ENCODE measurements around the gene WFS1. TPM values are rescaled to one million over a fixed set of nuclear protein-coding genes. Genes with fewer than 3 reads are reported as not detected.

WFS1 gene
- total and polyA plus RNA-seq, 10 donors, result 4.9 to 62.2 (median 34.8) TPM

DNA sequence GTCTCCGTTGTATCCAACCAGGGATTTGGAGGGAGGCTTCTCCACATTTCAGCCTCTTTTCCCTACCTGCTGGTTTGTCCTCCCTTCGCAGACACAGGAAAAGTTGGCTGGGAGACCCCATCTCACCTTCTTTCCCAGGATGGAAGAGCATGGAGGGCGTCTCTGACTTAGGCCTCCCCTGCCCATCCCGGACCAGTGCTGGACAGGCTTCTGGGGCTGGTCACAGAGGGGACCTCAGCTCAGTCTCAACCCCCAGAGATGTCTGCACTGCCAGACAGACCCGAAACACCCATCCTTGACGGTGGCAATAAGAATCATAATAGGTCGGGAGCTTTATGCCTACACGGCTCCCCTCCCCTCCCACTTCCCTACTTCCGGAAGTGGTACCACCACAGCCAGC is 1.6 kb downstream of the WFS1 start:
- H3K4me1 ChIP-seq, result peaks cover 8 to 82% (median 62%) of the 10 kb centered on the region in 6 donors
- DNase-seq, result peak; percentile 70
- H3K27me3 ChIP-seq (replicated peaks in 1 of 7), result peaks cover 0 to 19% (median 0%) of the 10 kb centered on the region in 7 donors
- intact Hi-C loops (cut with DNase I; ENCODE audit: low total_unique reads), result no loop called here
- H3K27ac ChIP-seq, result peak overlapping the region in 3 of 8 donors; percentile 79 to 82 (median 81)
- H3K9me3 ChIP-seq, result no peaks in the 10 kb centered on the region
- peak overlapping the region in 5 of 8 donors; percentile 76 to 99 (median 86) for H3K4me3 ChIP-seq
- WGBS, 5 donors, result 59 to 81% (median 62%) methylated on average over 6 to 9 of the region's 9 CpGs
- H3K36me3 ChIP-seq, result no peaks in the 10 kb centered on the region
- TF ChIP-seq, protein P1, sequence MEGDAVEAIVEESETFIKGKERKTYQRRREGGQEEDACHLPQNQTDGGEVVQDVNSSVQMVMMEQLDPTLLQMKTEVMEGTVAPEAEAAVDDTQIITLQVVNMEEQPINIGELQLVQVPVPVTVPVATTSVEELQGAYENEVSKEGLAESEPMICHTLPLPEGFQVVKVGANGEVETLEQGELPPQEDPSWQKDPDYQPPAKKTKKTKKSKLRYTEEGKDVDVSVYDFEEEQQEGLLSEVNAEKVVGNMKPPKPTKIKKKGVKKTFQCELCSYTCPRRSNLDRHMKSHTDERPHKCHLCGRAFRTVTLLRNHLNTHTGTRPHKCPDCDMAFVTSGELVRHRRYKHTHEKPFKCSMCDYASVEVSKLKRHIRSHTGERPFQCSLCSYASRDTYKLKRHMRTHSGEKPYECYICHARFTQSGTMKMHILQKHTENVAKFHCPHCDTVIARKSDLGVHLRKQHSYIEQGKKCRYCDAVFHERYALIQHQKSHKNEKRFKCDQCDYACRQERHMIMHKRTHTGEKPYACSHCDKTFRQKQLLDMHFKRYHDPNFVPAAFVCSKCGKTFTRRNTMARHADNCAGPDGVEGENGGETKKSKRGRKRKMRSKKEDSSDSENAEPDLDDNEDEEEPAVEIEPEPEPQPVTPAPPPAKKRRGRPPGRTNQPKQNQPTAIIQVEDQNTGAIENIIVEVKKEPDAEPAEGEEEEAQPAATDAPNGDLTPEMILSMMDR (IDR thresholded peaks at IDR 0.05 in 8 of 11, conservative IDR thresholded peaks at IDR 0.05 in 3 of 11), result no peak
- TF ChIP-seq POLR2AphosphoS5 (IDR thresholded peaks at IDR 0.05), result no peak
- no peak for TF ChIP-seq POLR2A (IDR thresholded peaks at IDR 0.05)

DNA sequence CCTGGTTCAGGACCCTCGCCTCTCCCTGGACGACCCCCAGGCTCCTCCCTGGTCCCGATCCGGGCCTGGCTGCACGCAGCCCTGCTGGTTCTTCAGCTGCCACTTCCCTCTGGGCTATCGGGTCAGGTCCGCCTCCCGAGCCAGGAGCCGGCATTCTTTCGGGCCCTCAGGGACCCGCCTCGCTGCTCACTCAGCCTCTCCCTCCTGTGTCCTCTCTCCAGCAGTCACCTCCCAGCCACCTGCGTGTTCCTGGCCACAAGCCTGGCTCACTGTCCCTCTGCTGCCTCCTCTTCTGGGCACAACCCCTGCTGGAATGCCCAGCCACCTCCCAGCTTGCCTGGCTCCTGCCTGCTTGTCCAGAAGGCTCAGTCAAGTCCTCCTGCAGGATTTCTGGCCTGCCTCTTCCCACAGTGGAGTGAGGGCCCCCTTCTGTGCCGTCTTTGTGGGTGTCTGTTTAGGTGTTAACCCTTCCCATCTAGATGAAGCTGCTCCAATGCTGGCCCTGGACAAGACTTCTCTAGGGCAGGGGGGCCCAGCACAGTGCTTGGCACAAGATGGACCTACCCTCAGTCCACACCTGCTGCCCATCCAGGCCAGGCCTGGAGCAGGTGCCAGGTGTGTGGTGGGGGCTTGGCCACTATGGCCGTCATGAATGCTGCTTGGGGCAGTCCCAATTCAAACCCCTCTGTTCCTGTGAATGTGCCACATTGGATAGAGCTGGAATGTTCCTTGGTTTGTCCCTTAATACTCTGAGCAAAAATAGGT is 2.2 kb downstream of the WFS1 start:
- H3K27me3 ChIP-seq (replicated peaks in 1 of 7), result peaks cover 0 to 19% (median 0%) of the 10 kb centered on the region in 7 donors
- intact Hi-C loops (cut with DNase I; ENCODE audit: low total_unique reads), result no loop called here
- TF ChIP-seq POLR2AphosphoS5 (IDR thresholded peaks at IDR 0.05) (peak in 1 of 3 donors; percentile 11), POLR2A (IDR thresholded peaks at IDR 0.05) (no peak)
- TF ChIP-seq, protein P1 (IDR thresholded peaks at IDR 0.05 in 8 of 11, conservative IDR thresholded peaks at IDR 0.05 in 3 of 11), result no peak
- peak overlapping the region in 4 of 8 donors; percentile 20 to 81 (median 58) for H3K27ac ChIP-seq
- peak overlapping the region in 3 of 8 donors; percentile 82 to 99 (median 86) for H3K4me3 ChIP-seq
- H3K4me1 ChIP-seq, result peaks cover 14 to 89% (median 68%) of the 10 kb centered on the region in 6 donors
- peak; percentile 81 for DNase-seq
- WGBS, 5 donors, result 58 to 88% (median 72%) methylated on average over 15 of the region's 15 CpGs
- H3K9me3 ChIP-seq, result no peaks in the 10 kb centered on the region
- no peaks in the 10 kb centered on the region for H3K36me3 ChIP-seq

DNA sequence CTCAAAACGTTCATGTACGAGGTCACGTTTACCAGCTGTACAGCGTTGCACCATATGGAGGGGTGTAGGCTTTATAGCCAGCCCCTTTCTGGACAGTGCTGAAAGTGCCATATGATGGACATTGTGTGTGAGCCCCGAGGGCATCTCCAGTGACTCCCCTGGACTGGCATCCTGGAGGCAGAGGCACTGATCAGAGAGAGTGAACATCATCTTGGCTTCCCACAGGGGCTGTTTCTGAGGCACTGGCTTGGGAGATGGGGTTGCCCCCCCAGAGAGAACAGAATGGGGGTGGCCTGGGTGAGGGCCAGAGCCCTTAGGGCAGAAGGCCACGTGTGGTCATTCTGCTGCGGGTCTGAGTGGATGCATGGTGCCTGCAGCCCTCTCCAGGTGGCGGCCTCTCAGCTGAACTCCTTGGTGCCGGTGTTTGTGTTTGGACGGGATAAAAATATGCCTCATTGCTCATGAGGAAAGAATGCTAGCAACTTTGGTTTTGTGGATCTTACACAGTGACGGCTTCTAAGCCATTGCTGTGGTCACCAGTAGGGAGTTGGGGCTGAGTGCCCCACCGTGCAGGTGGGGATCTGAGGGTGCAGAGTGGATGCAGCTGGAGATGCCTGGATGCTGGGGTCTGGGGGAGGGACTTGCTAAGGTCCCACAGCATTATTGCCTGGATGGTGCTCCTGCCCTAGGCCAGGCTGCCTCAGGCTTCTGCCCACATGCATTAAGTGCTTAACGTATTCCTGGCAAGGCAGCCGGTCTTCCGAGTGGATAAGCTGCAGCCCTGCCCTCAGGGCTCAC is 3.4 kb downstream of the WFS1 start:
- Histone ChIP-seq H3K9me3 (no peaks in the 10 kb centered on the region), H3K27me3 (replicated peaks in 1 of 7) (peaks cover 0 to 19% (median 0%) of the 10 kb centered on the region in 7 donors)

More for the DNA sequence above, 3.4 kb downstream of the WFS1 start:
- TF ChIP-seq POLR2AphosphoS5 (IDR thresholded peaks at IDR 0.05) (no peak), POLR2A (IDR thresholded peaks at IDR 0.05) (no peak)
- TF ChIP-seq, protein P1 (IDR thresholded peaks at IDR 0.05 in 8 of 11, conservative IDR thresholded peaks at IDR 0.05 in 3 of 11), result no peak
- Histone ChIP-seq H3K4me3 (no peak overlapping the region), H3K4me1 (peaks cover 17 to 90% (median 75%) of the 10 kb centered on the region in 6 donors), H3K36me3 (peaks cover 0 to 7% (median 0%) of the 10 kb centered on the region in 6 donors), H3K27ac (no peak overlapping the region)
- peak; percentile 73 for DNase-seq
- WGBS, 5 donors, result 77 to 87% (median 83%) methylated on average over 15 of the region's 15 CpGs
- intact Hi-C loops (cut with DNase I; ENCODE audit: low total_unique reads), result no loop called here
